K562 (cell line): ENCODE data around the gene CEMP1. TPM values are rescaled to one million over a fixed set of nuclear protein-coding genes. Genes with fewer than 3 reads are reported as not detected.

Source experiments
- COPS2 ChIP-seq: fragments of 450-650 bp; conservative IDR thresholded peaks from 2 replicates; pipeline ENCODE4 v1.6.1; 2016; ENCODE audit warnings: mild to moderate bottlenecking, moderate library complexity
- E2F3 ChIP-seq: fragments of 250-450 bp; sonication (Bioruptor Pico); IDR thresholded peaks from 2 replicates; pipeline ENCODE4 v1.4.0; 2020; ENCODE audit warnings: mild to moderate bottlenecking
- FOS ChIP-seq: IDR thresholded peaks from 3 replicates; pipeline ENCODE4 v1.6.1; 2011; ENCODE audit not compliant: insufficient read length; ENCODE audit errors: extremely low read depth
- FOXM1 ChIP-seq, 2 experiments: fragments of 450-650 bp in 1 of 2; sonication (generic) in 1 of 2; formaldehyde crosslinking in 1 of 2; IDR thresholded peaks; 2 replicates each; pipeline versions ENCODE4 v1.6.1 to v1.9.0; 2017 to 2022; ENCODE audit warnings: low read depth in 2 of 2, mild to moderate bottlenecking in 2 of 2, missing genetic modification reagents in 1 of 2, moderate library complexity in 1 of 2
- GATA2 ChIP-seq: sonication (generic); formaldehyde crosslinking; IDR thresholded peaks from 2 replicates; pipeline ENCODE4 v1.4.0; 2020; ENCODE audit warnings: mild to moderate bottlenecking, missing genetic modification reagents
- ILF3 ChIP-seq: fragments of 450-650 bp; IDR thresholded peaks from 2 replicates; pipeline ENCODE4 v1.6.1; 2018; ENCODE audit warnings: antibody characterized with exemption, mild to moderate bottlenecking, moderate library complexity, borderline replicate concordance
- KDM1A ChIP-seq, 2 experiments: fragments of 450-650 bp; IDR thresholded peaks; 2 replicates each; pipeline ENCODE4 v1.6.1; 2016; ENCODE audit warnings: mild to moderate bottlenecking in 2 of 2
- LEF1 ChIP-seq: fragments of 450-650 bp; IDR thresholded peaks from 2 replicates; pipeline ENCODE4 v1.6.1; 2016; ENCODE audit warnings: mild to moderate bottlenecking
- MCM2 ChIP-seq: fragments of 450-650 bp; IDR thresholded peaks from 2 replicates; pipeline ENCODE4 v1.6.1; 2017; ENCODE audit warnings: low read depth, mild to moderate bottlenecking
- NFIC ChIP-seq: fragments of 450-650 bp; IDR thresholded peaks from 2 replicates; pipeline ENCODE4 v1.6.1; 2017; ENCODE audit warnings: mild to moderate bottlenecking, inconsistent platforms
- SMAD3 ChIP-seq: fragments of 450-650 bp; formaldehyde crosslinking; conservative IDR thresholded peaks from 2 replicates; pipeline ENCODE4 v1.4.0; 2020; ENCODE audit warnings: mild to moderate bottlenecking
- SNRNP70 ChIP-seq: fragments of 200-400 bp; formaldehyde crosslinking; optimal IDR thresholded peaks from 2 replicates; pipeline ENCODE3; 2017; ENCODE audit warnings: low read depth, low read length
- TARDBP ChIP-seq: fragments of 450-650 bp; IDR thresholded peaks from 2 replicates; pipeline ENCODE4 v1.6.1; 2016
- UBTF ChIP-seq, 2 experiments: IDR thresholded peaks; 2 replicates each; pipeline ENCODE4 v1.6.1; 2012; ENCODE audit warnings: improper control_type of control experiment in 2 of 2, low read depth in 2 of 2, low read length in 2 of 2, borderline replicate concordance in 1 of 2
- XRCC3 ChIP-seq: fragments of 450-650 bp; IDR thresholded peaks from 2 replicates; pipeline ENCODE4 v1.6.1; 2017; ENCODE audit warnings: mild to moderate bottlenecking, moderate library complexity
- ZNF143 ChIP-seq: sonication (generic); formaldehyde crosslinking; IDR thresholded peaks from 2 replicates; pipeline ENCODE4 v1.9.0; 2022; ENCODE audit warnings: mild to moderate bottlenecking, missing genetic modification reagents
- ZNF561 ChIP-seq: fragments of 450-650 bp; formaldehyde crosslinking; conservative IDR thresholded peaks from 2 replicates; pipeline ENCODE4 v1.4.0; 2020; ENCODE audit warnings: mild to moderate bottlenecking, moderate library complexity
- polyA plus RNA-seq, 8 experiments: library from polyadenylated mRNA; depleted of rRNA in 4 of 8; stranded (reverse) in 5 of 8; unstranded in 3 of 8; fragments of >200 nt; fragmentation: Nextera tagmentation in 2 of 8; fragmentation: Illumina TruSeq in 1 of 8; extraction: Ambion mirVana in 2 of 8; extraction: Trizol in 1 of 8; gene quantifications; 2 replicates each; pipeline versions ENCODE4 v1.2.1 to v1.2.3, GENCODE V29; 2011 to 2014; ENCODE audit warnings: inconsistent platforms in 1 of 8, missing spikeins in 1 of 8
- total RNA-seq, 7 experiments: library from RNA; depleted of rRNA in 6 of 7; stranded (reverse); fragments of >200 nt in 6 of 7; fragmentation: Illumina TruSeq in 2 of 7; extraction: Trizol in 2 of 7; gene quantifications; 2 replicates each; pipeline versions ENCODE4 v1.2.1 to v1.2.3, GENCODE V29; 2011 to 2021; ENCODE audit warnings: low replicate concordance in 1 of 7
- TF ChIP-seq, protein P1 (sequence below): fragments of 250-450 bp; sonication (Bioruptor Pico); IDR thresholded peaks from 2 replicates; pipeline ENCODE4 v1.5.1; 2021; ENCODE audit warnings: mild to moderate bottlenecking
- TF ChIP-seq, protein P2 (sequence below), 3 experiments: fragments of 200-800 bp in 1 of 3; sonication (Bioruptor generic) in 1 of 3; sonication (generic) in 1 of 3; formaldehyde crosslinking in 1 of 3; IDR thresholded peaks; 2 replicates each; pipeline versions ENCODE4 v1.6.1 to v1.8.0; 2016 to 2022; ENCODE audit warnings: mild to moderate bottlenecking in 2 of 3, missing compliant biosample characterization in 2 of 3, missing genetic modification characterization in 2 of 3, missing genetic modification reagents in 1 of 3
- TF ChIP-seq, protein P3 (sequence below), 2 experiments: fragments of 250-450 bp in 1 of 2; fragments of 450-650 bp in 1 of 2; sonication (Bioruptor Pico) in 1 of 2; IDR thresholded peaks; 2 replicates each; pipeline versions ENCODE4 v1.6.1 to v1.8.0; 2016 to 2021; ENCODE audit warnings: mild to moderate bottlenecking in 2 of 2, moderate library complexity in 2 of 2, missing compliant biosample characterization in 1 of 2, missing genetic modification characterization in 1 of 2

The CEMP1 gene
- total and polyA plus RNA-seq, 9 of the 15 experiments (the other 6 are each of a cell fraction or from before 2014, with no cell fraction given) = 0.05 to 0.45 TPM; not detected in 7

- TF ChIP-seq, protein P1, sequence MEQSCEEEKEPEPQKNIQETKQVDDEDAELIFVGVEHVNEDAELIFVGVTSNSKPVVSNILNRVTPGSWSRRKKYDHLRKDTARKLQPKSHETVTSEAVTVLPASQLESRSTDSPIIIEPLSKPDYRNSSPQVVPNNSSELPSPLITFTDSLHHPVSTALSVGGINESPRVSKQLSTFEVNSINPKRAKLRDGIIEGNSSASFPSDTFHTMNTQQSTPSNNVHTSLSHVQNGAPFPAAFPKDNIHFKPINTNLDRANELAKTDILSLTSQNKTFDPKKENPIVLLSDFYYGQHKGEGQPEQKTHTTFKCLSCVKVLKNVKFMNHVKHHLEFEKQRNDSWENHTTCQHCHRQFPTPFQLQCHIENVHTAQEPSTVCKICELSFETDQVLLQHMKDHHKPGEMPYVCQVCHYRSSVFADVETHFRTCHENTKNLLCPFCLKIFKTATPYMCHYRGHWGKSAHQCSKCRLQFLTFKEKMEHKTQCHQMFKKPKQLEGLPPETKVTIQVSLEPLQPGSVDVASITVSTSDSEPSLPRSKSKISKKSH (CRISPR knock-in tag) = no peak
- TF ChIP-seq TARDBP (no peak), XRCC3 (no peak), UBTF (IDR thresholded peaks at IDR 0.05; ENCODE audit: borderline replicate concordance in 1 of 2, low read depth in 2 of 2, low read length in 2 of 2) (peak in 1 of 2 experiments; percentile 60; a peak in 1 of 4 replicates), MCM2 (no peak), SNRNP70 (no peak), FOS (no peak), E2F3 (CRISPR knock-in tag) (no peak), FOXM1 (IDR thresholded peaks at IDR 0.05; ENCODE audit: low read depth) (no peak), FOXM1 (CRISPR knock-in tag; IDR thresholded peaks at IDR 0.05; ENCODE audit: low read depth) (no peak), LEF1 (no peak), SMAD3 (CRISPR knock-in tag) (no peak), ZNF143 (no peak), GATA2 (CRISPR knock-in tag) (no peak), COPS2 (no peak), KDM1A (IDR thresholded peaks at IDR 0.05) (no peak), NFIC (no peak), ILF3 (no peak), ZNF561 (CRISPR knock-in tag) (no peak)
- TF ChIP-seq, protein P2, sequence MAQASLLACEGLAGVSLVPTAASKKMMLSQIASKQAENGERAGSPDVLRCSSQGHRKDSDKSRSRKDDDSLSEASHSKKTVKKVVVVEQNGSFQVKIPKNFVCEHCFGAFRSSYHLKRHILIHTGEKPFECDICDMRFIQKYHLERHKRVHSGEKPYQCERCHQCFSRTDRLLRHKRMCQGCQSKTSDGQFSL (CRISPR knock-in tag; IDR thresholded peaks at IDR 0.05) = peak; percentile 48; the same call in 1 of the 2 replicates
- TF ChIP-seq, protein P2 (tag; IDR thresholded peaks at IDR 0.05) = peak in 1 of 2 experiments; percentile 73; a peak in 1 of 4 replicates
- TF ChIP-seq, protein P3, sequence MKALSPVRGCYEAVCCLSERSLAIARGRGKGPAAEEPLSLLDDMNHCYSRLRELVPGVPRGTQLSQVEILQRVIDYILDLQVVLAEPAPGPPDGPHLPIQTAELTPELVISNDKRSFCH (CRISPR knock-in tag; IDR thresholded peaks at IDR 0.05) = no peak
- TF ChIP-seq, protein P3 (tag; IDR thresholded peaks at IDR 0.05) = peak; percentile 57; the same call in 1 of the 2 replicates
These were observed 687 bp upstream of the CEMP1 start (continued) for GRCh38 chr16:2531696-2532493.
